NCI-H2227 (cell line): ENCODE data around the gene DYSF.
"Not testable (repeated sequence)": the region's sequence is repeated elsewhere in the genome, so short reads cannot be mapped to it uniquely, and the experiment has no call there.

ENCODE experiments used
- DNase-seq: peaks from one replicate; lab custom pipeline; 2025; ENCODE audit not compliant: unreplicated experiment; lab: John Stamatoyannopoulos, UW

The DYSF gene

GRCh38 chr2:71453404-71454220 is at the start of gene DYSF:
DYSF (plus strand) TSS chr2:71453561.
- DNase-seq: peak; percentile 39

GRCh38 chr2:71409611-71410010 is 43.8 kb upstream of the DYSF start:
- DNase-seq: no peak

GRCh38 chr2:71410696-71411095 is 42.7 kb upstream of the DYSF start:
- no peak for DNase-seq

GRCh38 chr2:71416866-71417265 is 36.5 kb upstream of the DYSF start:
- not testable (repeated sequence) for DNase-seq

GRCh38 chr2:71417300-71418202 is 35.8 kb upstream of the DYSF start:
- peak; percentile 27 for DNase-seq

- no peak for DNase-seq
These were observed 34.2 kb upstream of the DYSF start for GRCh38 chr2:71419145-71419544.

GRCh38 chr2:71419976-71420375 is 33.4 kb upstream of the DYSF start:
- DNase-seq: no peak

- DNase-seq: no peak
These were observed 30.6 kb upstream of the DYSF start for GRCh38 chr2:71422786-71423185.

- DNase-seq: no peak
These were observed 29.4 kb upstream of the DYSF start for GRCh38 chr2:71423817-71424420.

GRCh38 chr2:71426721-71427120 is 26.6 kb upstream of the DYSF start:
- DNase-seq: no peak

GRCh38 chr2:71428472-71429383 is 24.6 kb upstream of the DYSF start:
- DNase-seq: no peak

GRCh38 chr2:71445142-71445541 is 8.2 kb upstream of the DYSF start:
- not testable (repeated sequence) for DNase-seq

- no peak for DNase-seq
These were observed 6.9 kb upstream of the DYSF start for GRCh38 chr2:71446505-71446904.

GRCh38 chr2:71449343-71449742 is 4.0 kb upstream of the DYSF start:
- no peak for DNase-seq

- no peak for DNase-seq
These were observed 1.7 kb upstream of the DYSF start for GRCh38 chr2:71451705-71452104.

- peak; percentile 27 for DNase-seq
These were observed 796 bp upstream of the DYSF start for GRCh38 chr2:71452565-71452964.

- no peak for DNase-seq
These were observed 1.1 kb downstream of the DYSF start for GRCh38 chr2:71454221-71455010.

GRCh38 chr2:71455011-71455740 is 1.8 kb downstream of the DYSF start:
- DNase-seq: no peak
